CD4-positive, alpha-beta T cell treated with Interleukin-17A for 4 hours (primary cell): ENCODE measurements around the gene PGC.

Source experiments
- DNase-seq: peaks from one replicate; pipeline ENCODE4 v3.0.0-alpha.2; 2020; ENCODE audit warnings: mixed read lengths

The PGC gene

DNA sequence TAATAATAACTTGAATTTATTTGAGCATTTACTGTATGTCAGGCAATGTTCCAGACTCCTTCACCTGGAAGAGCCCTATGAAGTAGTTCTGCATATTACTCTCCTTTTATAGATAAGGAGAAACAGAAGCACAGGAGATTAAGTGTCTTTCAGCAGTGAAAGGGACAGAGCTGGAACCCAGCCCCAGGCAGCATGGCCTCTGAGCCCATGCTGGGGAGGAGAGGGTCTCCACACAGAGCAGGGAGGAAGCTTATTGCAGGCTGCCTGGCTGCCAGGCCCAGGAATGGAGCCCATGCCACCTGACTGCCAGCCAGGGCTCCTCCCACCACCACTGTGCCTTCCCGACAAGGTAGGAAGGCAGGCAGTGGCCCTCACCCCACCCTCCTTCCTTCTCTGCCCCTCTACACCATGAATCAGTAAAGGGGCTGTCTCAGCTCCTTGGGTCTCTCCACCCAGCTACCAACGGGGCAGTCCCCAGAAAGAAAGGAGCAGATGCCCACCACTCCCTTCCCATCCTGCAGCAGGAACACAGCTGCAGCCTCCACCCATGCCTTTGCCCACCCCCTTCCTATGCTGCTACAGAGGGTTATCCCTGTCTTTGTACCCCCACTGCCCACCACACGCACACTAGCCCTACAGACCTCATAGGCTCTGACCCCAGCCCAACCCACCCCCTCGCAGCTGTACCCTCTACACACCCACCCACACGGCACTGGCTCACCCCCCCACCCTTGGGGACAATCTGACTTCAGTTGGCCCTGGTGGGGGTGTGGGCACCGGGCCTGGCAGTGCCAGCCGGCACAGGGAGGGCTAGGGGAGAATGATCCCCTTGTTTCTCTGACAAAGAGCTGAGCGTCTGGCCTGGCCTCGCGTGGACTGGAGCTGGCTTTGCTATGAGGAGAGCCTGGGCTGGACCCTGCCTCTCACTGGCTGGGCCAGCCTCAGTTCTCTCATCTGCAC is 53.6 kb downstream of the PGC start:
- no peak for DNase-seq

GRCh38 chr6:41692730-41693129 is 54.5 kb downstream of the PGC start:
- DNase-seq, result no peak

DNA sequence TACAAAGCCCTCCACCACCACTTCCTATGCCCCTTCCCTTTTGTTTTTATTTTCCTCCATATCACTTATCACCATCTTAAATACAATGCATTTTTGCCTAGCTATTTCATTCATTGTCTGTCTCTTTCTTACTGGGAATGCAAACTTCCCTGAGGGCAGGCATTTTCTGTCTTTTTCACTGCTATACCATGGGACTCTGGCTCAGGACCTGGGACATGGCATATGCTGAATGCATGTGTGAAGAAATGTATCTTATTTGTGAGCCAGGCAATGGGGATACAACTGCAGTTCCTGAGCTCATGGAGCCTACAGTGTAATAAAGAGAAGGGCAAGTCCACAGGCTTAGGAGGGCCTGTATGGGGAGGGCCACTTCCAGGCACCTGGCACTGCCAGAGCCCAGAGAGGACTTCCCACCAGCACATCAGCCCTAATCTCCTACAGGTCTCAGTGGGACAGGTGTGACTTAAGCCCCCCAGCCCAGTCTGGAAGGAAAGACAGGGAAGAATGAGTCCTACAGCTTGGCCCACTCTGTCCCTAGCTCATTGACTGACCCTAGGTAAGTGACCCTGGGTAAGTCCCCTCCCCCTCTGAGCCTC is 55.0 kb downstream of the PGC start:
- DNase-seq, result no peak

- no peak for DNase-seq
Observed at GRCh38 chr6:41691426-41692079, 55.6 kb downstream of the PGC start.

- DNase-seq, result no peak
Observed at GRCh38 chr6:41690541-41691330, 56.5 kb downstream of the PGC start.

DNA sequence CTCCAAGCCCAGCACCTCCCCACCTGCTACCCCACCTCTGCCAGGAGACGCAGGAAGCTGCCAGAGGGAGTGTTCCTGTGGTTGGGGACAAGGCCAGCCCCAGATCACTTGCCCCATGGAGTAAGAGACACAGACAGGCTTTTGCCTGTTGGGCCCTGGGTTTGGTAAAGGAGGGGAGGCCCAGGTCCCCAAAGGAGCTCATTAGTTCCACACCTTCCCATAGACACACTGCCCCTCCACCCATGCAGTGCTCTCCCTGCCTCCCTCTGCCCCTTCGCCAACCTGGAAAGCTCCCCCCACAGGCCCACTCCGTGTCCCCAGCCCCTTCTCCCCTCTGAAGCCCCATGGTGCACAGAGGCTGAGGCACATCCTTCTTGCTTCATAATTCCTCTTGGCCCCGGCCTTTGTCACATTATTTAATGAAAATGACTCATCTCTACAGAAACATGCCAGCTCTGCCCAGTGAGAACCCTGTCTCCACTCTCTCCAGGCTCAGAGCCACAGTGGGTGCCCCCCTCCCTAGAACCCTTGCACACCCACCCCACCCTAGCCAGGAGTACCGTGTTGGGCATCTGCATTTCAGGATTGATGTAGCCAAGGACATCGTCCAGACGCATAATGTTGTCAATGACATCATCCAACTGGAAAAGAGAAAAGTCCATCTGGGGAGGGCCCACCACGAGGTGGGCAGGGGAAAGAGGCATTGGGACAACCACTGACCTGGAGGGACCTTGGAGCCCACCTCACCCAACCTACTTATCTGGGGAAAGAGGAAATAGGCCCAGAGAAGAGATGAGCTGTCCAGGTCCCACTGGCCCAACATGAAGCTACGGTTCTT is 57.8 kb downstream of the PGC start:
- no peak for DNase-seq

- DNase-seq, result no peak
Observed at GRCh38 chr6:41688256-41688965, 58.8 kb downstream of the PGC start.

DNA sequence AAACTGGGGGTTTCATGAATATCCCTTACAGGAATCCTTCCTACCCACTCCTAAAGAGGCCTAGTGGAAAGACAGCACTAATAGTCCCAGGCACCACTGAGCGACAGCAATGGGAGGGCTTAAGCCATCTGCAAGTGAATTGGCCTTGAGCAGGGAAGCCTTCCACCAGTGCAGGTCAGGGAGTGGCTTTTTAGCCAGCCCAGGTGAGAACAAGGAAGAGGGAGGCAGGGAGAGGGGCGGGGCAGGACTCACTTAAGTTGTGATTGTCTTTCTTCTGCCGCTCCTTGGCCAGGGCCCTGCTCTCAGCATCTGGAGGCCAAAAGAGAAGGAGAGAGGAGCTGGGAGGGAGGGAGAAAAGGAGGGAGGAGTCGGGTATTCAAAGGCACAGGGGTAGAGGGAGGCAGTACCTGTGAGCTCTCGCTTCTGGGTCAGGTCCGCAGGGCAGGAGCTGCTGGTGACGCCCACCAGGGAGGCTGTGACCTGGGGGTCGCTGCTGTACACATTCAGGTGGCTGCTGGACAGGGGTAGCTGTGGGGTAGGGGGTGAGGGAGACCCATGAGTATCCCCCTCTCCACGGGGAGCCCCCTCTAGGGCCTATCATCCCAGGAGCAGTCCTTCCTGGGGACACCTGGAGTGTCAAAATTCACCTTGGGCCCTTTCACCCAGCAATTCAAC is 59.6 kb downstream of the PGC start:
- no peak for DNase-seq
